ENCODE results near the gene SPTBN4.
"Not testable (repeated sequence)": the region's sequence is repeated elsewhere in the genome, so short reads cannot be mapped to it uniquely, and the experiment has no call there.

SPTBN4 gene

GRCh38 chr19:40623403-40624251, 156.8 kb downstream of the SPTBN4 start:
- DNase-seq, result no peak

GRCh38 chr19:40624369-40625153, 157.8 kb downstream of the SPTBN4 start:
- DNase-seq, result not testable (repeated sequence)

- no peak for DNase-seq
These were observed 158.8 kb downstream of the SPTBN4 start for GRCh38 chr19:40625406-40626120.
